Choroid plexus epithelial cell (primary cell): ENCODE measurements around the gene MAP7.

ENCODE experiments used
- DNase-seq: peaks from one replicate; pipeline ENCODE4 v3.0.0-alpha.2; 2010; ENCODE audit warnings: low read depth
- H3K4me3 ChIP-seq: 2 replicates; pipeline ENCODE4 v1.5.1; 2011; ENCODE audit warnings: low read depth, mild to moderate bottlenecking, control low read depth, low read length, moderate library complexity
- CTCF ChIP-seq: conservative IDR thresholded peaks from 2 replicates; pipeline ENCODE4 v1.5.1; 2011; ENCODE audit warnings: low read depth, mild to moderate bottlenecking, control low read depth, inconsistent platforms, low read length, moderate library complexity

The MAP7 gene

GRCh38 chr6:136337121-136337520, 213.1 kb downstream of the MAP7 start:
- H3K4me3 ChIP-seq = no peak overlapping the region
- no peak for DNase-seq
- TF ChIP-seq CTCF = no peak

- no peak for TF ChIP-seq CTCF
- no peak for DNase-seq
- H3K4me3 ChIP-seq = no peak overlapping the region
These were observed 214.4 kb downstream of the MAP7 start for GRCh38 chr6:136335736-136336363.

GRCh38 chr6:136334853-136335252, 215.4 kb downstream of the MAP7 start:
- H3K4me3 ChIP-seq = no peak overlapping the region
- DNase-seq = no peak
- TF ChIP-seq CTCF = peak; percentile 13

- no peak for DNase-seq
- TF ChIP-seq CTCF = no peak
- no peak overlapping the region for H3K4me3 ChIP-seq
These were observed 215.8 kb downstream of the MAP7 start for GRCh38 chr6:136334465-136334846.

- no peak for TF ChIP-seq CTCF
- no peak overlapping the region for H3K4me3 ChIP-seq
- no peak for DNase-seq
These were observed 216.3 kb downstream of the MAP7 start for GRCh38 chr6:136333824-136334464.

GRCh38 chr6:136331461-136331860, 218.8 kb downstream of the MAP7 start:
- TF ChIP-seq CTCF = no peak
- no peak overlapping the region for H3K4me3 ChIP-seq
- no peak for DNase-seq

- DNase-seq = no peak
- no peak overlapping the region for H3K4me3 ChIP-seq
- TF ChIP-seq CTCF = no peak
These were observed 219.6 kb downstream of the MAP7 start for GRCh38 chr6:136330634-136331033.
